KMS-11 (cell line): ENCODE data around the gene DEDD.

ENCODE experiments used
- H2AFZ ChIP-seq: fragments of 200-600 bp; sonication (generic); 2 replicates; pipeline ENCODE4 v1.6.1; 2016; ENCODE audit warnings: antibody characterized with exemption, mixed run types, low read depth
- H3K27ac ChIP-seq: fragments of 200-600 bp; sonication (generic); 2 replicates; pipeline ENCODE4 v1.6.1; 2016; ENCODE audit warnings: mild to moderate bottlenecking, mixed run types
- H3K27me3 ChIP-seq: fragments of 200-600 bp; sonication (generic); 2 replicates; pipeline ENCODE4 v1.6.1; 2017; ENCODE audit warnings: mild to moderate bottlenecking, low read depth, mixed run types, moderate library complexity; ENCODE audit not compliant: insufficient read depth
- H3K36me3 ChIP-seq: fragments of 200-600 bp; sonication (generic); 2 replicates; pipeline ENCODE4 v1.6.1; 2017; ENCODE audit warnings: mild to moderate bottlenecking, mixed run types; ENCODE audit not compliant: insufficient read depth
- H3K4me1 ChIP-seq: fragments of 200-600 bp; sonication (generic); 2 replicates; pipeline ENCODE4 v1.6.1; 2016; ENCODE audit warnings: mild to moderate bottlenecking, low read depth, mixed run types; ENCODE audit not compliant: poor library complexity, severe bottlenecking
- H3K4me2 ChIP-seq: fragments of 200-600 bp; sonication (generic); 2 replicates; pipeline ENCODE4 v1.7.0; 2016; ENCODE audit warnings: mild to moderate bottlenecking, mixed run types
- H3K4me3 ChIP-seq: fragments of 200-600 bp; sonication (generic); IDR thresholded peaks from 2 replicates; pipeline ENCODE4 v1.6.1; 2017; ENCODE audit warnings: low read depth, low read length, mixed read lengths; ENCODE audit not compliant: insufficient read depth
- H3K79me2 ChIP-seq: fragments of 200-600 bp; sonication (generic); 2 replicates; pipeline ENCODE4 v1.6.1; 2016; ENCODE audit warnings: low read depth, mixed run types; ENCODE audit not compliant: insufficient read depth
- H3K9ac ChIP-seq: fragments of 200-600 bp; sonication (generic); 2 replicates; pipeline ENCODE4 v1.6.1; 2016; ENCODE audit warnings: mild to moderate bottlenecking, mixed run types
- H4K20me1 ChIP-seq: fragments of 200-600 bp; sonication (generic); 2 replicates; pipeline ENCODE4 v1.6.1; 2016; ENCODE audit warnings: mild to moderate bottlenecking, mixed run types; ENCODE audit not compliant: insufficient read depth
- CTCF ChIP-seq: fragments of 200-600 bp; sonication (generic); conservative IDR thresholded peaks from 2 replicates; pipeline ENCODE4 v1.6.1; 2017; ENCODE audit warnings: low read depth, mild to moderate bottlenecking, antibody characterized with exemption, low read length, moderate library complexity, mixed read lengths

DEDD gene

DNA sequence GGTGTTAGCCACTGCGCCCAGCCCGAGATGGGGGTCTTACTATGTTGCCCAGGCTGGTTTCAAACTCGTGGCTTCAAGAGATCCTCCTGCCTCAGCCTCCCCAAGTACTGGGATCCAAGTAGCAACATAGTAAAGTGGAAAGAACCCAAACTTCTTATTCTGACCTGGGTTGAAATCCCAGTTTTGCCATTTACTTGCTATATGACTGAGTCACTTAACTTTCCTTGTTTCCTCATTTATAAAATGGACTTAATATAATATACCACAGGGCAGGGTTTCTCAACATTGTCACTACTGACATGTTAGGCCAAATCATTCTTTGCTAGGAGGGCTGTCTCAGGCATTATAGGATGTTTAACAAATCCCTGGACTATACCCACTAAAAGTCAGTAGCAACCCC, 21.4 kb downstream of the DEDD start:
- peaks cover 45% of the 10 kb centered on the region for H3K4me1 ChIP-seq
- no peak overlapping the region for H2AFZ ChIP-seq
- no peak overlapping the region for H3K27ac ChIP-seq
- no peaks in the 10 kb centered on the region for H3K27me3 ChIP-seq
- H3K36me3 ChIP-seq = no peaks in the 10 kb centered on the region; the same call in 1 of the 2 replicates
- no peak for TF ChIP-seq CTCF
- no peak overlapping the region for H3K4me2 ChIP-seq
- peaks cover 45% of the 10 kb centered on the region for H4K20me1 ChIP-seq
- H3K9ac ChIP-seq = no peak overlapping the region
- H3K79me2 ChIP-seq = peaks cover 95% of the 10 kb centered on the region
- H3K4me3 ChIP-seq = no peak overlapping the region

- Histone ChIP-seq H3K4me2 (no peak overlapping the region), H3K9ac (no peak overlapping the region), H3K4me1 (peaks cover 5% of the 10 kb centered on the region), H3K36me3 (no peaks in the 10 kb centered on the region; the same call in 1 of the 2 replicates), H3K4me3 (no peak overlapping the region), H3K27me3 (no peaks in the 10 kb centered on the region), H3K79me2 (peaks cover 88% of the 10 kb centered on the region), H2AFZ (no peak overlapping the region), H3K27ac (no peak overlapping the region), H4K20me1 (peaks cover 20% of the 10 kb centered on the region; the same call in 1 of the 2 replicates)
- no peak for TF ChIP-seq CTCF
These were observed 26.0 kb downstream of the DEDD start for GRCh38 chr1:161106431-161106830.

GRCh38 chr1:161100556-161100955, 31.9 kb downstream of the DEDD start:
- no peak overlapping the region for H3K27ac ChIP-seq
- H3K9ac ChIP-seq = no peak overlapping the region
- H3K27me3 ChIP-seq = no peaks in the 10 kb centered on the region
- TF ChIP-seq CTCF = no peak
- no peak overlapping the region for H3K4me3 ChIP-seq
- H3K79me2 ChIP-seq = peaks cover 34% of the 10 kb centered on the region
- H3K4me2 ChIP-seq = no peak overlapping the region
- peaks cover 4% of the 10 kb centered on the region; the same call in 1 of the 2 replicates for H3K36me3 ChIP-seq
- no peak overlapping the region for H2AFZ ChIP-seq
- peaks cover 21% of the 10 kb centered on the region for H3K4me1 ChIP-seq
- H4K20me1 ChIP-seq = peaks cover 4% of the 10 kb centered on the region; the same call in 1 of the 2 replicates

- Histone ChIP-seq H3K4me2 (peak overlapping the region; percentile 97), H3K4me3 (peak overlapping the region; percentile 99), H3K27ac (no peak overlapping the region), H2AFZ (peak overlapping the region; percentile 90; the same call in 1 of the 2 replicates), H4K20me1 (peaks cover 4% of the 10 kb centered on the region; the same call in 1 of the 2 replicates), H3K27me3 (no peaks in the 10 kb centered on the region), H3K36me3 (peaks cover 4% of the 10 kb centered on the region; the same call in 1 of the 2 replicates), H3K9ac (no peak overlapping the region; the same call in 1 of the 2 replicates), H3K79me2 (peaks cover 21% of the 10 kb centered on the region; the same call in 1 of the 2 replicates), H3K4me1 (peaks cover 16% of the 10 kb centered on the region)
- TF ChIP-seq CTCF = no peak
These were observed 33.2 kb downstream of the DEDD start for GRCh38 chr1:161099090-161099802.
